ENCODE measurements around the gene FOCAD. TPM values are rescaled to one million over a fixed set of nuclear protein-coding genes. Genes with fewer than 3 reads are reported as not detected.

Gene FOCAD, protein sequence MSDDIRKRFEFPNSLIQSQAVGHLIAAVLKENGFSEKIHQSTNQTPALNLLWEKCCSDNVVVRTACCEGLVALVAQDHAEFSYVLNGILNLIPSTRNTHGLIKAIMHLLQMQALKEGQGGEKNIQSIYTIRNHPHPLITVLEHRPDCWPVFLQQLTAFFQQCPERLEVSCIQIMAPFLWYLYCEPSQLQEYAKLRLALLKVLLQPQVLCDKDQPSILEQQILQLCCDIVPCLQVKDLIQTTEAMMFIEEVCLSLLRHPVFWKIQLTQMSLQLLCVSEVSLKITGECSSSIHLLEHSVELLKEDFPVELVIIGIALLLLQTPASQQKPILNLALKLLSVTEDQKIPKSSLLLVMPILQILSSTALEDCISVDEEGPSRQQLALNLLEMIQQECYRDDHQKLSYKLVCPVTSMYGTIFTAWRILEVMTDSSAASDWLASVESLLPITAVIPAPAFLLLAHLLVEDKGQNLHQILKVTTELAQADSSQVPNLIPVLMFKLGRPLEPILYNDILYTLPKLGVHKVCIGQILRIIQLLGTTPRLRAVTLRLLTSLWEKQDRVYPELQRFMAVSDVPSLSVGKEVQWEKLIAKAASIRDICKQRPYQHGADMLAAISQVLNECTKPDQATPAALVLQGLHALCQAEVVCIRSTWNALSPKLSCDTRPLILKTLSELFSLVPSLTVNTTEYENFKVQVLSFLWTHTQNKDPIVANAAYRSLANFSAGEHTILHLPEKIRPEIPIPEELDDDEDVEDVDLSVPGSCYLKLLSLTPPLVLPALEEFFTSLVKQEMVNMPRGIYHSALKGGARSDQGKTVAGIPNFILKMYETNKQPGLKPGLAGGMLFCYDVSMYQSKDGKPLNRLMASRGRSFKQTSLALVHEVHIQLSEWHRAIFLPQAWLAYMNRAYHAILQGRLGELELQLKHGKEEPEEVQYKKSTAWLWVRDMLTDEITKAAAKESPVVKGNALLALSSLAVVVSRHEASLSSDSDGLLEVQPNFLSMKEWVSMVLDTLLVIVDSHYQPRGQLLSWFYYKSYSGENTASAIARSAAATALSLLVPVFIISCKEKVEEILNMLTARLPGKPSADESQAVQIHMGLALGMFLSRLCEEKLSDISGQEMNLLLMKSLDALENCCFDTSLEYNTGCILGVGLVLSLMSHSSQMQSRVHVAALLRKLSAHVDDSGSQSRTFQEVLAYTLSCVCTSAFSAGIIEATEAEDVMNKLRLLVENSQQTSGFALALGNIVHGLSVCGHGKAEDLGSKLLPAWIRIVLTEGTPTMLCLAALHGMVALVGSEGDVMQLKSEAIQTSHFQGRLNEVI (N-terminal part only)
- total RNA-seq (ENCODE audit: low replicate concordance): 80.3 and 106 TPM in 2 replicates

- no peak for TF ChIP-seq CTCF (IDR thresholded peaks at IDR 0.05; ENCODE audit: insufficient read depth, low read length)
- peak within 1 kb of the TSS; percentile 85 for H3K4me3 ChIP-seq (ENCODE audit: low read depth, low read length)
- peak; percentile 86 for DNase-seq (ENCODE audit: low read depth)
These were observed at the start of gene FOCAD for GRCh38 chr9:20684035-20684874. FOCAD (plus strand) TSS chr9:20684259; CDS start chr9:20715354, 31,095 bp downstream.

- H3K4me3 ChIP-seq (ENCODE audit: low read depth, low read length): no peak overlapping the region
- no peak for DNase-seq (ENCODE audit: low read depth)
- no peak for TF ChIP-seq CTCF (IDR thresholded peaks at IDR 0.05; ENCODE audit: insufficient read depth, low read length)
These were observed 49.2 kb upstream of the FOCAD start for GRCh38 chr9:20634895-20635294.

DNA sequence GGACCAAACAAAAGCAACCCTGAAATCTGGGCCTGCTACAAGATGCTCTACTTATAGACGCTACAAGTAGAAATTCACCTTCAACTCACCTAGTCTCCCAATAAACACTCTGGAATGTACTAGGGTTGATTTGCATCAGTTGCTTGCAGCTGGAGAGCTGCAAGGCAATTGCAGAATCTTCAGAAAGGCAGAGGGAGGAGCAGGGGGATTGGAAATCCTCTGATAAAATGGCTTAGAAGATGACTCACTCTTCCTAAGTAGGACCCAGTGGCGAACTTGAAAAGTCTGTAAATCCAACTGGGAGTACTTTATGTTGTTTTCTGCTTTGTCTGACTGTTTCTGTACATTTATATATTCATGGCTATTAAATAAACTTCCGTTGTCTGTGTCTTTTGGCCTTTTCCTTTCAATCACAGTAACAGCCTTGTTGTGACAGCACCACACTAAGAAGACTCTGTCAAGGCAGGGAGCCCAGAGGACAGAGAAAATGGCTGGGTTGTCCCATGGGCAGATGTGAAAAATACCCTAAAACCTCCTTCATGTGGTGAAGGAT, 47.1 kb upstream of the FOCAD start:
- DNase-seq (ENCODE audit: low read depth): peak; percentile 30
- no peak for TF ChIP-seq CTCF (IDR thresholded peaks at IDR 0.05; ENCODE audit: insufficient read depth, low read length)
- H3K4me3 ChIP-seq (ENCODE audit: low read depth, low read length): no peak overlapping the region

DNA sequence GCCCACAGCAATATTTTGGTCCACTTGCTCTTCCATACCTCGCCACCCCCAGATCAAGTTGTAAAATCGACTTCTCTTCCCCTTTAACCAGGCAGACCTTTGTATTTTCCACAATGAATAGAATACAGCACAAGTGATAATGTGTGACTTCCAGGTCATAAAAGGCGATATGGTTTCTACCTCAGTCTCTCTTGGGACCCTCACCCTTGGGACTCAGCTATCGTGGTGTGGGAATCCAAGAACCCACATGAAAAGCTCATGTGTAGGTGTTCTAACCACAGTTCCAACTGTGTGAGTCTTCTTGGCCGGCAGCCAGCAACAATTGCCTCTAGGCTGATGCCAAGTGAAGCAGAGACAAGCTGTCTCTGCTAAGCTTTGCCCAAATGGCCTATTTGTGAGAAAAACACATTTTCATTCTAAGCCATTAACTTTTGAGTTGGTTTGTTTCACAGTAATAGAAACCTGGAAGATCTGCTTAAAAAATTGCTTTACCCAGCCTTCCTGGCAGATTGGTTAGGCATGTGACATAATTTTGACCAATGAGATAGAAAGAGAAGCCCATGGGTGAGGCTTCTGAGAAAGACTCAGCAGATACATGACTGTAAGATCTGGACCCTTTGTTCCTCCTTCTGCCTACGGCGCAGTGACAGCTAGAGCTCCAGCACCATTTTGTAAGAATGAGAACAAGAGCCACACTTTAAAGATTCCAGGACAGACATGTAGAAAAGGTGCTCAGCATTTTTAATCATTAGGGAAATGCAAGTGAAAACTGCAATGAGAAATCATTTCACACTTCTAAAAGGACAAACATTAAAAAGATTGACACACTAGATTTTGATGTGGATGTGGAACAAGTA, 43.5 kb upstream of the FOCAD start:
- peak; percentile 27 for DNase-seq (ENCODE audit: low read depth)
- TF ChIP-seq CTCF (IDR thresholded peaks at IDR 0.05; ENCODE audit: insufficient read depth, low read length): no peak

DNA sequence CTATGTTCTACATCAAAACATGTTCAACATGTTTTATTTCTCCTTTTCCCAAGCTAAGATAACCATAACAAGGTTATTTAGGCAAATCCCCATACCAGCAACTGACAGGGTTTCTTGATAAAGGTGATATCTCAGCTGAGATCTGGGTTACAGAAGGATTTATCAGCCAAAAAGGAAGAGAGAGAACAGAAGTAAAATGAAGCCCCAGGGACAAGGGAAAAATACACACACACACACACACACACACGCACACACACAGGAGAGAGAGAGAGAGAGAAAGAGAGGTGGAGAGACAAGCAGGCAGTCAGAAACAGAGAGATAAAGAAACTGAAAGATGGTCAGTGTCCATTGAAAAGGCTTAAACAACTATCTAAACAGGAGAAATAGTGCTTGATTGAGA, 42.0 kb upstream of the FOCAD start:
- DNase-seq (ENCODE audit: low read depth): no peak
- no peak overlapping the region for H3K4me3 ChIP-seq (ENCODE audit: low read depth, low read length)
- no peak for TF ChIP-seq CTCF (IDR thresholded peaks at IDR 0.05; ENCODE audit: insufficient read depth, low read length)

More for the DNA sequence above, 43.5 kb upstream of the FOCAD start:
- no peak overlapping the region for H3K4me3 ChIP-seq (ENCODE audit: low read depth, low read length)

Measured in fibroblast of the aortic adventitia (primary cell).